Psoas muscle (tissue), 8 donors: ENCODE data around the gene LRRC8B. TPM values are rescaled to one million over a fixed set of nuclear protein-coding genes. Genes with fewer than 3 reads are reported as not detected.

Experiments used
- ATAC-seq, 4 donors: fragments of 200-7000 bp; cut with Tn5 transposase; one replicate each; pipeline ENCODE4 v1.9.1; 2020; ENCODE audit warnings: moderate library complexity in 3 of 4, mild to moderate bottlenecking in 2 of 4
- DNase-seq, 2 donors: peaks; one replicate each; pipeline ENCODE4 v3.0.0-alpha.2; 2020
- H3K27ac ChIP-seq: fragments of 200-600 bp; one replicate; pipeline ENCODE4 v1.8.0; 2022
- H3K27me3 ChIP-seq, 3 donors: fragments of 200-600 bp in 1 of 3; one replicate each; pipeline versions ENCODE4 v1.6.1 to v1.8.0; 2013 to 2022; ENCODE audit warnings: low read length in 2 of 3, mild to moderate bottlenecking in 2 of 3, moderate library complexity in 1 of 3; ENCODE audit not compliant: insufficient read depth in 3 of 3
- H3K36me3 ChIP-seq, 2 donors: fragments of 200-600 bp in 1 of 2; one replicate each; pipeline versions ENCODE4 v1.6.1 to v1.8.0; 2013 to 2022; ENCODE audit warnings: low read depth in 1 of 2, mild to moderate bottlenecking in 1 of 2, moderate library complexity in 1 of 2; ENCODE audit not compliant: insufficient read depth in 1 of 2
- H3K4me1 ChIP-seq: fragments of 200-600 bp; one replicate; pipeline ENCODE4 v1.8.0; 2022
- H3K4me3 ChIP-seq: fragments of 200-600 bp; one replicate; pipeline ENCODE4 v1.8.0; 2022; ENCODE audit warnings: mild to moderate bottlenecking
- H3K9me3 ChIP-seq: fragments of 200-600 bp; one replicate; pipeline ENCODE4 v1.8.0; 2022
- CTCF ChIP-seq: fragments of 200-600 bp; IDR thresholded peaks from one replicate; pipeline ENCODE4 v1.8.0; 2022; ENCODE audit warnings: antibody characterized with exemption
- WGBS, 3 donors: extraction: QIAGEN DNeasy Blood & Tissue Kit; methylation state at CpG; one replicate each; pipeline versions ENCODE4 v1.1.6 to v1.1.7; 2013; 5-methylcytosine and 5-hydroxymethylcytosine counted together
- intact Hi-C, 2 donors: fragments of 100-400 bp; cut with DNase I; formaldehyde crosslinking; loops; one replicate each; pipeline versions ENCODE4 v1.11.0 to v1.14.2; 2022
- polyA plus RNA-seq, 3 donors: library from polyadenylated mRNA; stranded (reverse); fragments of 200-250 nt; gene quantifications; one replicate each; pipeline ENCODE4 v1.2.3, GENCODE V29; 2013
- total RNA-seq, 4 donors: library from RNA; stranded (reverse); fragmentation: NEBNext Ultra II Directional in 2 of 4; extraction: Animal tissue kit (Norgen Biotek cat#: 25700) in 2 of 4; gene quantifications; one replicate each; pipeline versions ENCODE4 v1.2.1 to v1.2.4, GENCODE V29; 2021 to 2023
- donor health status: healthy with polysubstance abuse.
- donor health status: DM: no; HTN: no; CAD: no; lungs with moderate emphysema.
- donor health status: Bipolar disorder and iron deficiency.
- donor health status: healthy.
- donor health status: DM: yes; HTN: yes; CAD: no.
- donor health status: DM: no; HTN: no; CAD: no.
- donor health status: DM: no; HTN: no; CAD: no.
- donor health status: DM: yes; HTN: yes; CAD: no.

Gene LRRC8B
- total and polyA plus RNA-seq, 7 donors: 2.7 to 21.6 (median 10.3) TPM

DNA sequence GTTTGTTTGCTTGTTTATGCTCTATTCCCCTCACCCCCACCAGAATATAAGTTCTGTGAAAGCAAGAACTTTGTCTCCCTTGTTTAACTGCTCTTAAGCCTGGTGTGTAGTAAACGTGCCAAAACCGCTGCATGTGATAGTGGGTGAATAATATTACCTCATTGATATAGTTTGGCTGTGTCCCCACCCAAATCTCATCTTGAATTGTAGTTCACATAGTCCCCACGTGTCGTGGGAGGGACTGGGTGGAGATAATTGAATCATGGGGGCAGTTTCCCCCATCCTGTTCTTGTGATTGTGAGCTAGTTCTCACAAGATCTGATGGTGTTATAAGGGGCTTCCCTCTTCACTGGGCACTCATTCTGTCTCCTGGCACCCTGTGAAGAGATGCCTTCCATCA lies 7.6 kb downstream of the LRRC8B start:
- intact Hi-C loops: loop anchor here in 1 of 2 donors (10.0 kb wide), 1 partner anchor 63 kb away; no protein-coding TSS in a partner anchor
- no peak for ATAC-seq
- WGBS, 3 donors: 83 to 91% (median 89%) methylated on average over 4 of the region's 4 CpGs

GRCh38 chr1:89532866-89533265 lies 8.2 kb downstream of the LRRC8B start:
- Histone ChIP-seq H3K9me3 (no peaks in the 10 kb centered on the region), H3K4me3 (no peak overlapping the region), H3K4me1 (peaks cover 22% of the 10 kb centered on the region), H3K27me3 (no peaks in the 10 kb centered on the region), H3K36me3 (peaks cover 0 to 11% of the 10 kb centered on the region in 2 donors), H3K27ac (no peak overlapping the region)
- intact Hi-C loops: loop anchor here in 1 of 2 donors (10.0 kb wide), 1 partner anchor 62 kb away; no protein-coding TSS in a partner anchor
- 80 to 92% (median 92%) methylated on average over 1 of the region's 1 CpG for WGBS, 3 donors
- no peak for DNase-seq
- TF ChIP-seq CTCF: no peak
- no peak for ATAC-seq

More for the DNA sequence above, 7.6 kb downstream of the LRRC8B start:
- no peak for DNase-seq
- H3K9me3 ChIP-seq: no peaks in the 10 kb centered on the region
- H3K27me3 ChIP-seq: no peaks in the 10 kb centered on the region
- no peak for TF ChIP-seq CTCF
- peaks cover 0 to 11% of the 10 kb centered on the region in 2 donors for H3K36me3 ChIP-seq
- no peak overlapping the region for H3K4me3 ChIP-seq
- H3K4me1 ChIP-seq: peaks cover 25% of the 10 kb centered on the region
- H3K27ac ChIP-seq: no peak overlapping the region

GRCh38 chr1:89535537-89535936 lies 10.9 kb downstream of the LRRC8B start:
- no peak overlapping the region for H3K27ac ChIP-seq
- no peak for TF ChIP-seq CTCF

GRCh38 chr1:89536555-89537341 lies 12.1 kb downstream of the LRRC8B start:
- Histone ChIP-seq H3K9me3 (no peaks in the 10 kb centered on the region), H3K4me3 (no peak overlapping the region), H3K27ac (no peak overlapping the region), H3K27me3 (no peaks in the 10 kb centered on the region), H3K4me1 (peaks cover 19% of the 10 kb centered on the region), H3K36me3 (no peaks in the 10 kb centered on the region)
- DNase-seq (no peak), ATAC-seq (peak in 3 of 4 donors; percentile 28 to 51 (median 45))
- intact Hi-C loops: loop anchor here in 1 of 2 donors (10.0 kb wide), 1 partner anchor 58 kb away; no protein-coding TSS in a partner anchor
- TF ChIP-seq CTCF: no peak
- 84 to 91% (median 89%) methylated on average over 5 of the region's 5 CpGs for WGBS, 3 donors

More at GRCh38 chr1:89535537-89535936, 10.9 kb downstream of the LRRC8B start:
- no peaks in the 10 kb centered on the region for H3K36me3 ChIP-seq
- no peak for DNase-seq
- ATAC-seq: no peak
- no peaks in the 10 kb centered on the region for H3K27me3 ChIP-seq
- intact Hi-C loops: loop anchor here in 1 of 2 donors (10.0 kb wide), 1 partner anchor 59 kb away; no protein-coding TSS in a partner anchor
- peaks cover 17% of the 10 kb centered on the region for H3K4me1 ChIP-seq
- WGBS, 3 donors: 98 to 99% (median 99%) methylated on average over 2 of the region's 2 CpGs
- no peaks in the 10 kb centered on the region for H3K9me3 ChIP-seq
- H3K4me3 ChIP-seq: no peak overlapping the region
